SK-N-SH (cell line): Measurements from ENCODE around the gene PLBD2. TPM values are rescaled to one million over a fixed set of nuclear protein-coding genes. Genes with fewer than 3 reads are reported as not detected.
A peak's percentile ranks its signal among the peaks of the same experiment; 100 is the strongest.

Source experiments
- CTCF ChIA-PET: fragments of 300-600, 350-600 bp; formaldehyde crosslinking; extraction: SDS; loops from one replicate; lab custom pipeline; 2021; lab: Yijun Ruan, JAX
- POLR2A ChIA-PET: fragments of 350-600 bp; sonication (Branson Sonifier 250); formaldehyde crosslinking; extraction: SDS; loops from one replicate; lab custom pipeline; 2020; ENCODE audit warnings: antibody characterized with exemption, inconsistent platforms; lab: Yijun Ruan, JAX
- DNase-seq: peaks from one replicate; pipeline ENCODE4 v3.0.0; 2012
- H2AFZ ChIP-seq: fragments of 200-600 bp; sonication (generic); 2 replicates; pipeline ENCODE4 v1.8.1; 2016; ENCODE audit warnings: antibody characterized with exemption, mild to moderate bottlenecking, low read depth
- H3F3A ChIP-seq: fragments of 200-600 bp; sonication (generic); replicated peaks from 2 replicates; pipeline ENCODE3; 2016; ENCODE audit warnings: antibody characterized with exemption, mild to moderate bottlenecking; ENCODE audit not compliant: insufficient read depth
- H3K27ac ChIP-seq, 2 experiments: fragments of 200-500 bp in 1 of 2; fragments of 200-600 bp in 1 of 2; sonication (Bioruptor generic) in 1 of 2; sonication (generic), shearing (Covaris generic) in 1 of 2; 2 replicates each; pipeline versions ENCODE4 v1.5.1 to v1.6.1; 2014 to 2016; ENCODE audit warnings: low read depth in 2 of 2, inconsistent platforms in 1 of 2, low read length in 1 of 2, mild to moderate bottlenecking in 1 of 2, mixed read lengths in 1 of 2
- H3K27me3 ChIP-seq: fragments of 200-600 bp; sonication (generic), shearing (Covaris generic); 2 replicates; pipeline ENCODE4 v1.6.1; 2016; ENCODE audit warnings: mixed run types; ENCODE audit not compliant: insufficient read depth
- H3K36me3 ChIP-seq, 2 experiments: fragments of 200-500 bp in 1 of 2; fragments of 200-600 bp in 1 of 2; sonication (Bioruptor generic) in 1 of 2; sonication (generic) in 1 of 2; replicated peaks in 1 of 2; 2 replicates each; pipeline versions ENCODE3 to v1.5.1; 2014 to 2016; ENCODE audit warnings: low read length in 1 of 2, mild to moderate bottlenecking in 1 of 2; ENCODE audit not compliant: insufficient read depth in 2 of 2, control insufficient read depth in 1 of 2
- H3K4me1 ChIP-seq, 2 experiments: fragments of 200-500 bp in 1 of 2; fragments of 200-600 bp in 1 of 2; sonication (Bioruptor generic) in 1 of 2; sonication (generic), shearing (Covaris generic) in 1 of 2; 2 replicates each; pipeline versions ENCODE4 v1.5.1 to v1.6.1; 2014 to 2016; ENCODE audit warnings: low read depth in 1 of 2, low read length in 1 of 2, mixed run types in 1 of 2; ENCODE audit not compliant: insufficient read depth in 2 of 2, control insufficient read depth in 1 of 2
- H3K4me2 ChIP-seq: fragments of 200-600 bp; sonication (generic), shearing (Covaris generic); 2 replicates; pipeline ENCODE4 v1.6.1; 2017; ENCODE audit warnings: mixed run types
- H3K4me3 ChIP-seq, 2 experiments: fragments of 200-500 bp in 1 of 2; fragments of 200-600 bp in 1 of 2; sonication (Bioruptor generic) in 1 of 2; sonication (generic), shearing (Covaris generic) in 1 of 2; 2 replicates each; pipeline versions ENCODE4 v1.5.1 to v1.8.1; 2014 to 2016; ENCODE audit warnings: low read depth in 2 of 2, inconsistent platforms in 1 of 2, low read length in 1 of 2, mild to moderate bottlenecking in 1 of 2, mixed read lengths in 1 of 2, moderate library complexity in 1 of 2
- H3K79me2 ChIP-seq: fragments of 200-600 bp; sonication (generic); 2 replicates; pipeline ENCODE4 v1.8.1; 2017; ENCODE audit warnings: mild to moderate bottlenecking; ENCODE audit not compliant: insufficient read depth
- H3K9ac ChIP-seq: fragments of 200-600 bp; sonication (generic); 2 replicates; pipeline ENCODE4 v1.6.1; 2017; ENCODE audit warnings: mixed run types
- H3K9me2 ChIP-seq: fragments of 200-600 bp; sonication (generic); 2 replicates; pipeline ENCODE4 v1.6.1; 2017; ENCODE audit warnings: mixed run types
- H3K9me3 ChIP-seq: fragments of 200-600 bp; sonication (generic); 2 replicates; pipeline ENCODE4 v1.6.1; 2017; ENCODE audit warnings: mixed run types, mild to moderate bottlenecking, moderate library complexity
- H4K20me1 ChIP-seq: fragments of 200-600 bp; sonication (generic); 2 replicates; pipeline ENCODE4 v1.6.1; 2017; ENCODE audit warnings: mild to moderate bottlenecking, mixed run types; ENCODE audit not compliant: insufficient read depth
- CTCF ChIP-seq: fragments of 200-600 bp; sonication (generic); IDR thresholded peaks from 2 replicates; pipeline ENCODE4 v1.6.1; 2017; ENCODE audit warnings: antibody characterized with exemption, mild to moderate bottlenecking, moderate library complexity
- EZH2phosphoT487 ChIP-seq: fragments of 200-600 bp; sonication (generic); IDR thresholded peaks from 2 replicates; pipeline ENCODE4 v1.6.1; 2017; ENCODE audit warnings: low read depth, mixed run types, mild to moderate bottlenecking, antibody characterized with exemption, moderate library complexity, borderline replicate concordance
- FOXJ3 ChIP-seq: sonication (generic); formaldehyde crosslinking; IDR thresholded peaks from 2 replicates; pipeline ENCODE4 v1.5.1; 2020; ENCODE audit warnings: mild to moderate bottlenecking, missing genetic modification reagents
- GABPA ChIP-seq: IDR thresholded peaks from 2 replicates; pipeline ENCODE4 v1.4.0; 2012; ENCODE audit warnings: low read depth, mild to moderate bottlenecking
- GATA2 ChIP-seq: sonication (generic); formaldehyde crosslinking; IDR thresholded peaks from 2 replicates; pipeline ENCODE4 v1.5.0; 2020; ENCODE audit warnings: mild to moderate bottlenecking, missing genetic modification reagents
- IRF3 ChIP-seq: fragments of 150-350 bp; IDR thresholded peaks from 2 replicates; pipeline ENCODE4 v1.6.1; 2016; ENCODE audit warnings: mild to moderate bottlenecking, low read depth, low read length
- NFIC ChIP-seq: IDR thresholded peaks from 2 replicates; pipeline ENCODE4 v1.4.0; 2012; ENCODE audit warnings: borderline replicate concordance
- NRF1 ChIP-seq: IDR thresholded peaks from 2 replicates; pipeline ENCODE4 v1.6.1; 2012; ENCODE audit warnings: low read depth, mild to moderate bottlenecking, low read length
- RAD21 ChIP-seq: IDR thresholded peaks from 2 replicates; pipeline ENCODE4 v1.6.1; 2012; ENCODE audit warnings: mild to moderate bottlenecking, low read length
- REST ChIP-seq: IDR thresholded peaks from 2 replicates; pipeline ENCODE4 v1.6.1; 2012; ENCODE audit warnings: mild to moderate bottlenecking, low read depth, low read length, moderate library complexity
- RXRA ChIP-seq: IDR thresholded peaks from 2 replicates; pipeline ENCODE4 v1.4.0; 2012; ENCODE audit warnings: low read depth, mild to moderate bottlenecking, borderline replicate concordance
- SMC3 ChIP-seq: IDR thresholded peaks from 2 replicates; pipeline ENCODE4 v1.6.1; 2012; ENCODE audit warnings: low read depth, low read length, improper control_type of control experiment
- WGBS: methylation state at CpG from one replicate; pipeline ENCODE4 v1.1.6; 2017; ENCODE audit warnings: low lambda C conversion rate; 5-methylcytosine and 5-hydroxymethylcytosine counted together
- polyA plus RNA-seq, 3 experiments: library from polyadenylated mRNA; depleted of rRNA; stranded (reverse); fragments of >200 nt; gene quantifications; 2 replicates each; pipeline ENCODE4 v1.2.3, GENCODE V29; 2012

The PLBD2 gene
- polyA plus RNA-seq, 1 of the 3 experiments (the other 2 are of a cell fraction): 15.2 TPM

- peak; percentile 80 for DNase-seq
Observed at GRCh38 chr12:113439606-113440030, 81.2 kb downstream of the PLBD2 start.

More at GRCh38 chr12:113439606-113440030, 81.2 kb downstream of the PLBD2 start:
- Histone ChIP-seq H3K4me2 (no peak overlapping the region), H3K4me3 (no peak overlapping the region), H2AFZ (no peak overlapping the region), H3K79me2 (no peaks in the 10 kb centered on the region), H3F3A (no peaks in the 10 kb centered on the region), H3K9ac (no peak overlapping the region), H3K27ac (no peak overlapping the region), H3K4me1 (no peaks in the 10 kb centered on the region), H3K36me3 (no peaks in the 10 kb centered on the region), H4K20me1 (no peaks in the 10 kb centered on the region), H3K9me3 (no peaks in the 10 kb centered on the region), H3K9me2 (no peaks in the 10 kb centered on the region), H3K27me3 (no peaks in the 10 kb centered on the region)
- ChIA-PET POLR2A (no interaction called here), CTCF (interaction anchor here (0.6 to 4.7 kb wide), 8 partner anchors 10 to 479 kb away, joined by 3 to 23 read pairs (median 4); no protein-coding TSS in a partner anchor)
- WGBS: 29% methylated on average over 6 of the region's 8 CpGs
- no peak for TF ChIP-seq NRF1
- no peak for TF ChIP-seq GABPA
- no peak for TF ChIP-seq RXRA
- TF ChIP-seq REST: no peak
- no peak for TF ChIP-seq EZH2phosphoT487
- peak; percentile 76 for TF ChIP-seq RAD21
- no peak for TF ChIP-seq GATA2
- no peak for TF ChIP-seq NFIC
- no peak for TF ChIP-seq FOXJ3 (CRISPR knock-in tag)
- TF ChIP-seq CTCF: peak; percentile 72
- peak; percentile 54 for TF ChIP-seq SMC3
- no peak for TF ChIP-seq IRF3
